PC-3 (cell line): ENCODE measurements around the gene STOX2. TPM values are rescaled to one million over a fixed set of nuclear protein-coding genes. Genes with fewer than 3 reads are reported as not detected.

ENCODE experiments used
- ATAC-seq: fragments of 200-7000 bp; cut with Tn5 transposase; 2 replicates; pipeline ENCODE4 v1.9.1; 2020; ENCODE audit warnings: mild to moderate bottlenecking, moderate library complexity
- BruUV-seq: library from RNA; stranded (reverse); fragments of 400-500 nt; replicated peaks from 2 replicates; lab custom pipeline; 2021; lab: Mats Ljungman, UMichigan
- CTCF ChIA-PET: fragments of 300-600 bp; sonication (Branson Sonifier 250); formaldehyde crosslinking; loops from one replicate; lab custom pipeline; 2022; ENCODE audit warnings: antibody characterized with exemption; lab: Charles Lee
- POLR2A ChIA-PET: fragments of 300-600 bp; sonication (Branson Sonifier 250); formaldehyde crosslinking; loops from one replicate; lab custom pipeline; 2022; ENCODE audit warnings: antibody characterized with exemption; ENCODE audit not compliant: unreplicated experiment; lab: Charles Lee
- DNase-seq: peaks from one replicate; pipeline ENCODE4 v3.0.0-alpha.2; 2015
- H2AFZ ChIP-seq: fragments of 300-600 bp; sonication (generic); 2 replicates; pipeline ENCODE4 v1.6.0; 2016; ENCODE audit warnings: antibody characterized with exemption, low read length
- H3F3A ChIP-seq: fragments of 300-600 bp; sonication (generic); one replicate; pipeline ENCODE4 v1.6.0; 2017; ENCODE audit warnings: antibody characterized with exemption, low read length, control low read depth, mild to moderate bottlenecking; ENCODE audit not compliant: unreplicated experiment
- H3K27ac ChIP-seq: fragments of 300-600 bp; sonication (generic); 2 replicates; pipeline ENCODE4 v1.5.1; 2016; ENCODE audit warnings: mild to moderate bottlenecking, low read length
- H3K27me3 ChIP-seq: fragments of 300-600 bp; sonication (generic); 2 replicates; pipeline ENCODE4 v1.6.1; 2016; ENCODE audit warnings: low read length, mixed read lengths
- H3K36me3 ChIP-seq: fragments of 300-600 bp; sonication (generic); 2 replicates; pipeline ENCODE4 v1.6.1; 2016; ENCODE audit warnings: low read depth, mixed run types, low read length, mixed read lengths
- H3K4me1 ChIP-seq: fragments of 300-600 bp; sonication (generic); 2 replicates; pipeline ENCODE4 v1.5.1; 2016; ENCODE audit warnings: low read length; ENCODE audit not compliant: insufficient read depth
- H3K4me2 ChIP-seq: fragments of 300-600 bp; sonication (generic); 2 replicates; pipeline ENCODE4 v1.6.0; 2016; ENCODE audit warnings: low read length
- H3K4me3 ChIP-seq: fragments of 300-600 bp; sonication (generic); 2 replicates; pipeline ENCODE4 v1.5.1; 2016; ENCODE audit warnings: mild to moderate bottlenecking, low read length, mixed read lengths
- H3K79me2 ChIP-seq: fragments of 300-600 bp; sonication (generic); 2 replicates; pipeline ENCODE4 v1.6.1; 2017; ENCODE audit warnings: low read length, mixed read lengths
- H3K9ac ChIP-seq: fragments of 300-600 bp; sonication (generic); 2 replicates; pipeline ENCODE4 v1.6.0; 2016; ENCODE audit warnings: mild to moderate bottlenecking, low read length
- H3K9me2 ChIP-seq: fragments of 300-600 bp; sonication (generic); replicated peaks from 2 replicates; pipeline ENCODE4 v1.6.1; 2016; ENCODE audit warnings: mixed run types, low read length, mixed read lengths
- H3K9me3 ChIP-seq: fragments of 300-600 bp; sonication (generic); 2 replicates; pipeline ENCODE4 v1.6.1; 2016; ENCODE audit warnings: low read length, mixed read lengths
- H4K20me1 ChIP-seq: fragments of 300-600 bp; sonication (generic); 2 replicates; pipeline ENCODE4 v1.6.1; 2016; ENCODE audit warnings: low read length, mixed read lengths
- EZH2 ChIP-seq: fragments of 300-600 bp; sonication (generic); IDR thresholded peaks from one replicate; pipeline ENCODE4 v1.6.1; 2017; ENCODE audit warnings: antibody characterized with exemption, mild to moderate bottlenecking, low read length; ENCODE audit not compliant: unreplicated experiment
- EZH2phosphoT487 ChIP-seq: fragments of 300-600 bp; sonication (generic); IDR thresholded peaks from 2 replicates; pipeline ENCODE4 v1.6.1; 2018; ENCODE audit warnings: mild to moderate bottlenecking, antibody characterized with exemption, low read length, borderline replicate concordance
- intact Hi-C: fragments of 100-400 bp; cut with micrococcal nuclease; formaldehyde crosslinking; loops from 2 replicates; pipeline ENCODE4 v1.9.0; 2023
- total RNA-seq: library from RNA; depleted of rRNA; stranded (reverse); fragments of >200 nt; gene quantifications from 2 replicates; pipeline ENCODE4 v1.2.3, GENCODE V29; 2014
- TF ChIP-seq, protein P1 (sequence below): fragments of 300-600 bp; sonication (generic); conservative IDR thresholded peaks from 2 replicates; pipeline ENCODE4 v1.5.1; 2017; ENCODE audit warnings: antibody characterized with exemption, low read depth, mild to moderate bottlenecking, low read length

The STOX2 gene
- total RNA-seq, 1 experiment from 2014 or later = 3.6 TPM

DNA sequence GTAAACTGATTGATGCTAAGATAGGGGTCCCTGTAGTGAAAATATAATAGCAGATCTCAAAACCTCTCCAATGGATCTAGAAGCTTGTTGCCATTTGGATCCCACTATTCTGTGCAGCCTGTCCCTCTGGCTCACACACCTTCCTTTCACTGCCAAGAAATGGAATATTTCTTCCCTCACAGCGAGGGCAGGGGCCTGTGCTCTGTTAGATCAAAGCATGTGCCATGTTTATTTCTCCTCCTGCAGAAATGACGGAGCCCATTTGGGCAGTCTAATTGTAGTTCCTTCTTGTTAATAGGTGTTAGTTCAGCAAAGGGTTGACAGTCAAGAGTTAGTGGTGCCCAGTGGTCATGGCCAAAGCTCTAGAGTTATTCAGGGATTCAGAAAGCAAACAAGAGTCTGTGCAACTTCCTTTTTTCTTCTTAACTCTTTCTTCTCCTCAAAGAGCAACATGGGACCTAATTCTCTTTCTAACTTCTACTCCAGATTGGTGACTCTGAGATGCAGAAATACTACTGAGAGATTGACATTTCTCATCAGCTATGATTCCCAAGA lies 106.8 kb downstream of the STOX2 start:
- CTCF ChIA-PET = no interaction called here

DNA sequence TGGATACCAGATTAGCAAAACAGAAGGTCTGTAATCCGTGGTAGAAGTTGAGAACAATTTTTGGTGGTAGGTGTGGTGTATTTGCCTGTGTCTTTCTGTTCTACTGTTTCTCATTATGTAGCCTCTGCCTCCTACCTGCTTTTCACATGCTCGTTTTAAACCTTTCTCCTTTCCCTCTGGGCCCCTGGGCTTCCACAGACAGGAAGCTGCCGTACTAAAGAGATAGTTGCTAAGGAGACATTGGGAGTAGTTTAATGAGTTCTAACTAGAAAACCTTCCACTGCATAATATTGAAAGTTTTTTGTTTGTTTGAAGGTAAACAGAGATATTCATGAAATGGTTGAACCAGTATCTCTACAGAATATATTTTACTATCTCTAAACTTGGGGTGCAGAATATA lies 107.8 kb downstream of the STOX2 start:
- TF ChIP-seq EZH2 (no peak), EZH2phosphoT487 (no peak)
- TF ChIP-seq, protein P1, sequence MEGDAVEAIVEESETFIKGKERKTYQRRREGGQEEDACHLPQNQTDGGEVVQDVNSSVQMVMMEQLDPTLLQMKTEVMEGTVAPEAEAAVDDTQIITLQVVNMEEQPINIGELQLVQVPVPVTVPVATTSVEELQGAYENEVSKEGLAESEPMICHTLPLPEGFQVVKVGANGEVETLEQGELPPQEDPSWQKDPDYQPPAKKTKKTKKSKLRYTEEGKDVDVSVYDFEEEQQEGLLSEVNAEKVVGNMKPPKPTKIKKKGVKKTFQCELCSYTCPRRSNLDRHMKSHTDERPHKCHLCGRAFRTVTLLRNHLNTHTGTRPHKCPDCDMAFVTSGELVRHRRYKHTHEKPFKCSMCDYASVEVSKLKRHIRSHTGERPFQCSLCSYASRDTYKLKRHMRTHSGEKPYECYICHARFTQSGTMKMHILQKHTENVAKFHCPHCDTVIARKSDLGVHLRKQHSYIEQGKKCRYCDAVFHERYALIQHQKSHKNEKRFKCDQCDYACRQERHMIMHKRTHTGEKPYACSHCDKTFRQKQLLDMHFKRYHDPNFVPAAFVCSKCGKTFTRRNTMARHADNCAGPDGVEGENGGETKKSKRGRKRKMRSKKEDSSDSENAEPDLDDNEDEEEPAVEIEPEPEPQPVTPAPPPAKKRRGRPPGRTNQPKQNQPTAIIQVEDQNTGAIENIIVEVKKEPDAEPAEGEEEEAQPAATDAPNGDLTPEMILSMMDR = no peak
- Histone ChIP-seq H3F3A (no peaks in the 10 kb centered on the region), H3K27ac (no peak overlapping the region), H3K4me3 (no peak overlapping the region), H3K27me3 (no peaks in the 10 kb centered on the region), H3K4me2 (no peak overlapping the region), H3K4me1 (peaks cover 4% of the 10 kb centered on the region; the same call in 1 of the 2 replicates), H2AFZ (no peak overlapping the region), H3K9me2 (no peaks in the 10 kb centered on the region), H4K20me1 (no peaks in the 10 kb centered on the region), H3K9ac (no peak overlapping the region), H3K79me2 (no peaks in the 10 kb centered on the region), H3K9me3 (no peaks in the 10 kb centered on the region), H3K36me3 (no peaks in the 10 kb centered on the region)
- intact Hi-C loops = no loop called here
- ChIA-PET POLR2A (no interaction called here), CTCF (no interaction called here)
- ATAC-seq = no peak
- DNase-seq = no peak
- BruUV-seq = no TSS peak

More for the DNA sequence above, 106.8 kb downstream of the STOX2 start:
- ATAC-seq (no peak), DNase-seq (no peak)
- Histone ChIP-seq H3K27ac (no peak overlapping the region), H3K4me2 (no peak overlapping the region), H3K27me3 (no peaks in the 10 kb centered on the region), H3F3A (no peaks in the 10 kb centered on the region), H3K4me1 (peaks cover 6% of the 10 kb centered on the region; the same call in 1 of the 2 replicates), H3K36me3 (no peaks in the 10 kb centered on the region), H2AFZ (no peak overlapping the region), H3K9ac (no peak overlapping the region), H4K20me1 (no peaks in the 10 kb centered on the region), H3K9me3 (no peaks in the 10 kb centered on the region), H3K9me2 (no peaks in the 10 kb centered on the region), H3K4me3 (no peak overlapping the region), H3K79me2 (no peaks in the 10 kb centered on the region)
- POLR2A ChIA-PET = no interaction called here
- BruUV-seq = no TSS peak
- TF ChIP-seq, protein P1 = no peak
- TF ChIP-seq EZH2 (no peak), EZH2phosphoT487 (no peak)
- intact Hi-C loops = no loop called here

DNA sequence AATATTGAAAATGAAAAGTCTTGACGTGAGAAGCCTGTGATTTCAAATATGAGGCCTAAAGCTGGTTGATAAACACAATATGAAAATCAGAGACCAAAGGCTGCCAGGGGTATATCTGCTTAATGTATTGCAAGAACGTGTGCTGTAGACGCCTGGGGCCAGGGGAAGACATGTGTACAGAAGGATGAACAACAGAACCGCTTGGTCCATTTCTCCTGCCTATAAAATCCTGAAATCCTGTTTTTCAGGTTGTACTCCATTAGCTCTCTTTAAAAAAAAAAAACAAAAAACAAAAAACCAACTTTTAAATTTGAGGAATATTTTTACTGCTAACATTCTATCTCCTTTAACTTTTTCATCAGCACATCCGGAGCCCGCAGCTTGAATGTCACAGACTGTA lies 109.2 kb downstream of the STOX2 start:
- Histone ChIP-seq H3K9ac (no peak overlapping the region), H3K36me3 (no peaks in the 10 kb centered on the region), H3K27ac (no peak overlapping the region), H4K20me1 (no peaks in the 10 kb centered on the region), H3K4me3 (no peak overlapping the region), H3K9me3 (no peaks in the 10 kb centered on the region), H3K79me2 (no peaks in the 10 kb centered on the region), H3K4me2 (no peak overlapping the region), H2AFZ (no peak overlapping the region), H3K4me1 (no peaks in the 10 kb centered on the region), H3K27me3 (no peaks in the 10 kb centered on the region), H3F3A (no peaks in the 10 kb centered on the region), H3K9me2 (no peaks in the 10 kb centered on the region)
- intact Hi-C loops = no loop called here
- ATAC-seq = no peak
- POLR2A ChIA-PET = interaction anchor here (0.5 kb wide), 1 partner anchor 281 kb away, joined by 3 read pairs; no protein-coding TSS in a partner anchor
- no TSS peak for BruUV-seq
- TF ChIP-seq EZH2phosphoT487 (no peak), EZH2 (no peak)
- TF ChIP-seq, protein P1 = no peak
- DNase-seq = peak; percentile 20
- CTCF ChIA-PET = no interaction called here
